Panc1 (cell line): ENCODE data around the gene RBCK1. TPM values are rescaled to one million over a fixed set of nuclear protein-coding genes. Genes with fewer than 3 reads are reported as not detected.

Experiments used
- ATAC-seq: fragments of 200-7000 bp; cut with Tn5 transposase; 2 replicates; pipeline ENCODE4 v1.9.1; 2020; ENCODE audit warnings: mild to moderate bottlenecking, moderate library complexity
- BruUV-seq: library from RNA; stranded (reverse); fragments of 400-500 nt; replicated peaks from 2 replicates; lab custom pipeline; 2021; lab: Mats Ljungman, UMichigan
- CTCF ChIA-PET: fragments of 300-600 bp; sonication (Branson Sonifier 250); formaldehyde crosslinking; loops from one replicate; lab custom pipeline; 2022; ENCODE audit warnings: antibody characterized with exemption; lab: Charles Lee
- POLR2A ChIA-PET: fragments of 300-600 bp; sonication (Branson Sonifier 250); formaldehyde crosslinking; loops from one replicate; lab custom pipeline; 2022; ENCODE audit warnings: antibody characterized with exemption; lab: Charles Lee
- DNase-seq: peaks from one replicate; pipeline ENCODE4 v3.0.0-alpha.2; 2010; ENCODE audit warnings: low read depth, low spot score
- H3K27ac ChIP-seq: 2 replicates; pipeline ENCODE4 v1.5.1; 2011; ENCODE audit warnings: mild to moderate bottlenecking, low read length, inconsistent platforms
- H3K27me3 ChIP-seq: fragments of 200-500 bp; sonication (Bioruptor generic); 2 replicates; pipeline ENCODE4 v1.6.0; 2014; ENCODE audit warnings: low read length, inconsistent platforms; ENCODE audit not compliant: control insufficient read depth, insufficient read depth
- H3K36me3 ChIP-seq: fragments of 200-500 bp; sonication (Bioruptor generic); 2 replicates; pipeline ENCODE4 v1.5.1; 2014; ENCODE audit warnings: inconsistent platforms, mild to moderate bottlenecking, low read length, moderate library complexity; ENCODE audit not compliant: control insufficient read depth, insufficient read depth
- H3K4me1 ChIP-seq: 2 replicates; pipeline ENCODE4 v1.5.1; 2011; ENCODE audit warnings: inconsistent platforms, mild to moderate bottlenecking, low read length, moderate library complexity; ENCODE audit not compliant: control insufficient read depth, insufficient read depth
- H3K4me3 ChIP-seq, 2 experiments: 2 replicates each; pipeline ENCODE4 v1.5.1; 2011 to 2012; ENCODE audit warnings: low read depth in 2 of 2, low read length in 2 of 2, mild to moderate bottlenecking in 2 of 2, inconsistent platforms in 1 of 2, moderate library complexity in 1 of 2
- H3K9me3 ChIP-seq: fragments of 200-500 bp; sonication (Bioruptor generic); 2 replicates; pipeline ENCODE4 v1.5.1; 2014; ENCODE audit warnings: low read depth, mild to moderate bottlenecking, inconsistent platforms, low read length, moderate library complexity; ENCODE audit not compliant: control insufficient read depth, insufficient read depth
- CTCF ChIP-seq: fragments of 450-650 bp; IDR thresholded peaks from 2 replicates; pipeline ENCODE4 v1.5.1; 2017; ENCODE audit warnings: mild to moderate bottlenecking
- POLR2AphosphoS5 ChIP-seq: IDR thresholded peaks from 2 replicates; pipeline ENCODE4 v1.6.1; 2012; ENCODE audit warnings: mild to moderate bottlenecking, low read depth, low read length, moderate library complexity
- REST ChIP-seq, 2 experiments: IDR thresholded peaks; 2 replicates each; pipeline ENCODE4 v1.6.1; 2011 to 2012; ENCODE audit warnings: low read depth in 2 of 2, control low read depth in 1 of 2, low read length in 1 of 2, mild to moderate bottlenecking in 1 of 2, moderate library complexity in 1 of 2; ENCODE audit not compliant: insufficient read depth in 1 of 2
- SIN3A ChIP-seq: IDR thresholded peaks from 2 replicates; pipeline ENCODE4 v1.6.1; 2012; ENCODE audit warnings: low read depth, mild to moderate bottlenecking, low read length, moderate library complexity, borderline replicate concordance; ENCODE audit not compliant: insufficient read depth
- TCF7L2 ChIP-seq: IDR thresholded peaks from 2 replicates; pipeline ENCODE4 v1.6.1; 2011; ENCODE audit warnings: mild to moderate bottlenecking, low read depth, low read length, inconsistent platforms
- in situ Hi-C: cut with HindIII; loops from 2 replicates; pipeline ENCODE4 v1.10.0; 2016; ENCODE audit warnings: low sequenced_read_pairs, low pct_unique_long_range_greater_than_20kb
- intact Hi-C: fragments of 100-400 bp; cut with micrococcal nuclease; formaldehyde crosslinking; loops from one replicate; pipeline ENCODE4 v1.10.0; 2022; ENCODE audit not compliant: unreplicated experiment
- total RNA-seq: library from RNA; stranded (reverse); gene quantifications from one replicate; pipeline ENCODE4 v1.2.1, GENCODE V29; 2021; ENCODE audit not compliant: unreplicated experiment

RBCK1 gene
- total RNA-seq, 1 experiment from 2014 or later, result 97.1 TPM

GRCh38 chr20:406200-407132 lies 1.6 kb upstream of the RBCK1 start:
- Histone ChIP-seq H3K4me1 (peaks cover 24% of the 10 kb centered on the region), H3K36me3 (peaks cover 8% of the 10 kb centered on the region), H3K27me3 (no peaks in the 10 kb centered on the region), H3K27ac (peak overlapping the region; percentile 86), H3K4me3 (peak overlapping the region in 1 of 2 experiments; percentile 65; a peak in 3 of 4 replicates), H3K9me3 (peaks cover 6% of the 10 kb centered on the region; the same call in 1 of the 2 replicates)
- POLR2A ChIA-PET, result interaction anchor here (0.6 kb wide), 1 partner anchor 26 kb away, joined by 3 read pairs; the partner anchor contains the start of gene TRIB3
- CTCF ChIA-PET, result interaction anchor here (0.7 kb wide), 1 partner anchor 48 kb away, joined by 3 read pairs; no protein-coding TSS in a partner anchor
- in situ Hi-C loops (no loop called here), intact Hi-C loops (no loop called here)
- BruUV-seq, result TSS peak; percentile 90
- no peak for ATAC-seq
- TF ChIP-seq REST (IDR thresholded peaks at IDR 0.05; ENCODE audit: insufficient read depth in 1 of 2, low read depth in 2 of 2, low read length in 1 of 2) (no peak), TCF7L2 (no peak), CTCF (no peak), SIN3A (no peak), POLR2AphosphoS5 (no peak)
- DNase-seq, result no peak

- POLR2A ChIA-PET, result interaction anchor here (0.6 kb wide), 1 partner anchor 52 kb away, joined by 4 read pairs; no protein-coding TSS in a partner anchor
- Histone ChIP-seq H3K9me3 (peaks cover 6% of the 10 kb centered on the region; the same call in 1 of the 2 replicates), H3K27ac (peak overlapping the region; percentile 86), H3K4me1 (peaks cover 18% of the 10 kb centered on the region), H3K36me3 (peaks cover 8% of the 10 kb centered on the region), H3K27me3 (no peaks in the 10 kb centered on the region), H3K4me3 (peak overlapping the region; percentile 47 to 65)
- CTCF ChIA-PET, result interaction anchor here (0.7 to 1.1 kb wide), 2 partner anchors 24 to 47 kb away, joined by 3 to 4 read pairs; no protein-coding TSS in a partner anchor
- no TSS peak for BruUV-seq
- DNase-seq, result peak; percentile 67
- peak; percentile 90 for ATAC-seq
- intact Hi-C loops (no loop called here), in situ Hi-C loops (no loop called here)
- TF ChIP-seq SIN3A, result no peak
- TF ChIP-seq TCF7L2, result no peak
- TF ChIP-seq POLR2AphosphoS5, result peak; percentile 77; the same call in 1 of the 2 replicates
- TF ChIP-seq CTCF, result no peak; the same call in 1 of the 2 replicates
- no peak for TF ChIP-seq REST (IDR thresholded peaks at IDR 0.05; ENCODE audit: insufficient read depth in 1 of 2, low read depth in 2 of 2, low read length in 1 of 2)
Observed at GRCh38 chr20:407133-407952, 756 bp upstream of the RBCK1 start.
